Transverse colon (tissue), 4 donors: ENCODE results near the gene CEND1.

Source experiments
- EP300 ChIP-seq: sonication (generic); formaldehyde crosslinking; IDR thresholded peaks from one replicate; pipeline ENCODE4 v1.6.1; 2017; ENCODE audit warnings: antibody characterized with exemption, low read depth
- POLR2A ChIP-seq: fragments of 450-650 bp; IDR thresholded peaks from one replicate; pipeline ENCODE4 v1.6.1; 2016; ENCODE audit warnings: antibody characterized with exemption, mild to moderate bottlenecking, moderate library complexity
- POLR2AphosphoS5 ChIP-seq, 3 donors: sonication (generic); formaldehyde crosslinking; IDR thresholded peaks; one replicate each; pipeline ENCODE4 v1.6.1; 2016; ENCODE audit warnings: antibody characterized with exemption in 3 of 3
- TF ChIP-seq, protein P1 (sequence below), 5 experiments: fragments of 200-600 bp in 3 of 5; fragments of 450-650 bp in 2 of 5; sonication (generic) in 3 of 5; IDR thresholded peaks; 1 replicate in 2 of 5; 2 replicates in 3 of 5; pipeline ENCODE4 v1.5.1; 2016 to 2017; ENCODE audit warnings: antibody characterized with exemption in 5 of 5, inconsistent platforms in 3 of 5, mild to moderate bottlenecking in 2 of 5, moderate library complexity in 1 of 5

DNA sequence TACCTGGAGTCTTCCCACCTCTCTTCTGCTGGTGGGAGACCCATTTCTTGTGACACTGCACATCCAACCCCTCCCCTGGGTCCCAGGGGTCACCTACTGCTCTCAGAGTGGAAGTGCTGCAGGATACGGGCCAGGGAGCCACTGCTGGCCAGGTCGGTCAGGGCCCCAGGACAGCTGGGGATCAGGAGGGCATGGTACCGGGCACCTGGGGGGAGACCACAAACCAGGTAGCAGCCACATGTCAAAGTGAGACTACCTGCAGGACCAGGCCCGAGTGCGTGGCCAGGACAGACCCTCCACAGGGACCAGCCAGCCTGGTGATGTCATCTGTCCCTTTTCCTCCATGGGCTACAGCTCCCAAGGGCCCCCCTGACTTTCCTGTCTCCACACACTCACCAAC, 16.5 kb downstream of the CEND1 start:
- TF ChIP-seq, protein P1, sequence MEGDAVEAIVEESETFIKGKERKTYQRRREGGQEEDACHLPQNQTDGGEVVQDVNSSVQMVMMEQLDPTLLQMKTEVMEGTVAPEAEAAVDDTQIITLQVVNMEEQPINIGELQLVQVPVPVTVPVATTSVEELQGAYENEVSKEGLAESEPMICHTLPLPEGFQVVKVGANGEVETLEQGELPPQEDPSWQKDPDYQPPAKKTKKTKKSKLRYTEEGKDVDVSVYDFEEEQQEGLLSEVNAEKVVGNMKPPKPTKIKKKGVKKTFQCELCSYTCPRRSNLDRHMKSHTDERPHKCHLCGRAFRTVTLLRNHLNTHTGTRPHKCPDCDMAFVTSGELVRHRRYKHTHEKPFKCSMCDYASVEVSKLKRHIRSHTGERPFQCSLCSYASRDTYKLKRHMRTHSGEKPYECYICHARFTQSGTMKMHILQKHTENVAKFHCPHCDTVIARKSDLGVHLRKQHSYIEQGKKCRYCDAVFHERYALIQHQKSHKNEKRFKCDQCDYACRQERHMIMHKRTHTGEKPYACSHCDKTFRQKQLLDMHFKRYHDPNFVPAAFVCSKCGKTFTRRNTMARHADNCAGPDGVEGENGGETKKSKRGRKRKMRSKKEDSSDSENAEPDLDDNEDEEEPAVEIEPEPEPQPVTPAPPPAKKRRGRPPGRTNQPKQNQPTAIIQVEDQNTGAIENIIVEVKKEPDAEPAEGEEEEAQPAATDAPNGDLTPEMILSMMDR (IDR thresholded peaks at IDR 0.05) = no peak
- TF ChIP-seq EP300 (no peak), POLR2A (no peak), POLR2AphosphoS5 (IDR thresholded peaks at IDR 0.05) (no peak)
